ENCODE data around the gene TCF4. TPM values are rescaled to one million over a fixed set of nuclear protein-coding genes. Genes with fewer than 3 reads are reported as not detected.

The TCF4 gene
- total RNA-seq, 1 donor from 2014 or later: 536 TPM

DNA sequence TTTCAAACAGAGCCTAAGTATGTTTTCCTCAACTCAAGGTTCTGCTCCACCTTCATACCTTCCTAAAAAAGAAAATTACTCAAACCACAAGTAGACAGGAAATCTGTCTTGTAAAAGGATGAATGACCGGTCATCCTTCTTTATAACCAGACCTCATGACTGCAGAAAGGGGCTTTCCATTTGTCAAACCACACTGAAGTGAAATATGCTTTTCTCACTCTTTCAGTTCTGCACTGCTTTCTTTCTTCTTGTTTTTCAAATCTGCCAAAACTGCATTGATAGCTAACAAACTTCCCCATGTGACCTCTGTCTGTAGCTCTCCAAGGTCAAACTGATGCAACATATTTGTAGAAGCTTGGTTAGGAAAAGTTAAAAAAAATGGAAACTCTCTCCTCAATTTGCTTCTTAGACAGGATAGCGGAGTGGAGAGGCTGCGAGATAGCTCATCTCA is 319.8 kb downstream of the TCF4 start:
- peak in 1 of 2 donors; percentile 58 for DNase-seq (ENCODE audit: low read depth in 2 of 2)

DNA sequence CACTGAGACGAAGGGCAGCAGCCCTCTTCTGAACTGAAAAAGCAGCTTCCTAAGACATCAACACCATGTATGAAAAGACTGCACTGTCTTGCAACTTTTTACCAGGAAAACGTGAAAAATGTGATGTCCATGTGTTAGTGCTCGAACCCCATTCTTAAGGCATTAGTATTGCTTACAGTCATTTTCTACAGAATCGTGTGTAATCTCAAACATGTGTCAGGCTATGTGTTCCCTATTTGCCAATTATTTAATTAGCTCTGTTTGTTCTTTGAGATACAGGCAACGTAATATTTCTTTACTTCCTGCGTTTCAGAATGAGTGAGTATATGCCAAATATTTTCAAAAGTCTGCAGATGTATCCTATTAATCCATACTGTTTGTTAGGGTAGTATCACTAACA is 321.0 kb downstream of the TCF4 start:
- DNase-seq (ENCODE audit: low read depth in 2 of 2): no peak

DNA sequence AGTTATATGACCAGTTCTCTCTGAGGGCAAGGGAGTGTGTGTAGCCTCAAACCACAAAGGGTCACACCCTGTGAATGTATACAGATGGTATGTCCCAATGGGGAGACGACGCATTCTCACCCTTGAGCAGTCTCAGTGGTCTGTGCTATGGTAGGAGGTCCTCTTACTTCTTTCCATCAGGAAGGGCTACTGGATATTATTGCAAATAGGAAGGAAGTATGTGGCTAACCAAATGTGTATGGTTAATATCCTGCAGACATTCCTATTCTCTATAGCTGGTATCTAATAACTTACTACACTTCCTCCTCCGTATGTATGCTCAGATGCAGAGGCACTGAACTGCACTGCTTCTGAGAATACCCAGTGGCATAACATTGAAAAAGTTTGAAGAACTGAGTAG is 322.0 kb downstream of the TCF4 start:
- DNase-seq (ENCODE audit: low read depth in 2 of 2): peak in 1 of 2 donors; percentile 65

DNA sequence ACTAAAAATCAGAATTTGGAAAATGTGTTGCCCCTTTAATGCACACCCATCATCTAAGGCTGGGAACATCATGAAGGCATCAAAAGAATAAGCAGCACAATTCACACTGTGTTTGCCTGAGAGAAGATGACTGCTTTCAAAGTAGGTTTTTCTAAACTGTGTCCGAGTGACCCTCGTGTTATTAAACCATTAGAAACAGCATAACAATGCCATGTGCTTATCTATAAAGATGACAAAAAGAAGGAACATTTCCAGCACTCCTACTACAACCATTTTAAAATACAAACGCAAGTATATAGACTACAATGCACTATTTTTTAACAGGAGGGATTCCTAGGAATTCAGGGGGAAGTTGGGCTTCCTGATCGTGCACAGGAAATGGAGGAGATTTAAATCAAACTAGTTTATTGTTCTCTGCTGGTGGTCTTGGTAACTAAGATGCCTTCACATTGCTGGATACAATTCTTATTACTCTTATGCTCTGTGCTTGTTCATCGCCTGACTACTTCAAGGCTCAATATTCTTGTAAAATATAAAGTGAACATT is 322.8 kb downstream of the TCF4 start:
- DNase-seq (ENCODE audit: low read depth in 2 of 2): peak; percentile 66 to 86

DNA sequence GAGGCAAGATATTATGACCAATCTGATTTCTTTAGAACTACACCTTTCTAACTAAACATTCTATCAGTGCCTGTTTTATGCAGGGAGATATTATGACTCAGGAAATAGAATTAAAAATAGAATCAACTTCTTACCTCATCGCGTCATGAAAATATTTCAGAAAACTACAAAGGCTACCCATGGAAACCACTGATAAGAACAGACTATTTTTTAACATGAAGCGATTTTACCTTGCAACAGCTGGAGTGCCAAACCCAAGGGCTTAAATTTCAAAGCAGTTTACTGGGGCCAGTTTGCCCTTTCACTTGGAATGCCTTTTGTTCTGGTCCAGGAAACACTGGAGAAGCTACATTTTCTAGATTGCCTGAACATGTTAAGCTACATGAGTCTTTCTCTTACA is 323.9 kb downstream of the TCF4 start:
- DNase-seq (ENCODE audit: low read depth in 2 of 2): peak; percentile 67 to 82

DNA sequence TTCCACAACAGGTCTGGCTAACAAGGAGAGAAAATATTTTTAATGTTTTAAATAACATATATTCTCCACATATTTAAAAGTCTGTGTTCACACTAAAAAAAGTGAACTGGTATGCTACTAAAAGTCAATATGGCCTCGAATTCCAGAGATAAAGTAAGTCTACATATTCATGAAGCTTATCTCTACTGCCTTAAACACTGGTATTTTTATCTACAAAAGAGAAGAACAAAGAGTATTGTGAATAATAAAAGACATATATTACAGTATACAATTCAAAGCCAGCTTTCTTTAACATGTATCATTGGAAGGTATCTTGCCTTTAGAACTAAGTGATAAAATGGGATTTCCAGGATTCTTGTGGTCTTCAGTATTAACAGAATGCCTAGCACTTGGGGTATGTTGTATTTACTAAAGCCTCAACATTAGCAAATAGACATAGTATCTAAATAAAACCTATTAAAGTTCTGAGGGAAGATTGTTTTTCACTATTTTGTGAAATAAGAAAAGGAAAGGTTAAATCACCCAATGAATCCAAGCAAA is 325.9 kb downstream of the TCF4 start:
- no peak for DNase-seq (ENCODE audit: low read depth in 2 of 2)

DNA sequence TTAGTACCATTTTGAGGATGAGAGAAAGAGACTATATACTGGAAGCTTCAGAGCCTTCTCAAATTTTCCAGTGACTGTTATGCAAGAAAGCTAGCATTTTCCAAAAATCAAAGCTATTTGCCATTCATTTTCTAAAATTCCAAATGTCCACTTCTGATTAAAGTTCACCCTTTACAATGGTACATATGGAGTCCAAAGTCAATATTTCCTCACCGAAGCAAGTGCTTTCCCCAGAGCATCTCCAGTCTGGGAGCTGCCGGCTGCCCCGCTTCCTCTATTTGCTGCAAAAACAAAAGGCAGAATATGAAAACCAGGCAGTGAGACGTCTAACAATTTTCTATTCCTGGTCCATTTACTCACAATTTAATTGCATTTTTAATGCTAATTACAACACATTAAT is 326.7 kb downstream of the TCF4 start:
- DNase-seq (ENCODE audit: low read depth in 2 of 2): peak in 1 of 2 donors; percentile 51

DNA sequence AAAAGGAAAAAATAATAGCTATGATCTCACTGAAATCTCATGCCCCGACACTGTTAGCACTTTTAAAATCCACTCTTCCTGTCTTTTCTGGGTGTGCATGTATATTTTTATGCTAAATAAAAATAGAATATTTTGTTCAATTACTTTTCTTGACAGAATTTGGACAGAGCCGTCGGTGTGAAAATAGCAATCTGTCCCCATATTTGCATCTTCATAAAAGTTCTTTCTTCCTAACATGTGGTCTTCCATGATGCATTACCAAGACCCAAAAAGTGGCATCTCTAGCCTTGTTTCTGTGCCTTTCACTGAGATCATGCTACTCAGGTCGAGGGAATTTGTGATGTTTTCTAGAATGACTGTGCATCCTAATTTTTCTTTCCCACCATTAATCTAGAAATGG is 329.9 kb downstream of the TCF4 start:
- DNase-seq (ENCODE audit: low read depth in 2 of 2): no peak

DNA sequence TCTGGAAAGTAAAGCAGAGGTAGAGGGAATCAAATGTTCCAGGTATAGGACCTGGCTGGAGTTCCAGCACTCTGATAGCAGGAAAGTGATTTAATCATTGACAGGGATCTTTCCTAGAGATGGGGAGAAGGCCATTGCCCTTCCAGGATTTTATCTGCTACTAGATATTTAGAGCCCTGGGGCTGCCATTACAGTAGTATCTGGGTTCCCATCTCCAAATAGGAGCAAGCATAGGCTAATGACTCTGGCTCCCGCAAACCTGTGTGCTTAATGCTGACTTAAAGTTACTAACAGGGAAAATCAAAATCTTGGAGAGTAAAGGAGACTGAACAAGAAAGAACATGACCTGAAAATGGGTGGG is 331.1 kb downstream of the TCF4 start:
- no peak for DNase-seq (ENCODE audit: low read depth in 2 of 2)

DNA sequence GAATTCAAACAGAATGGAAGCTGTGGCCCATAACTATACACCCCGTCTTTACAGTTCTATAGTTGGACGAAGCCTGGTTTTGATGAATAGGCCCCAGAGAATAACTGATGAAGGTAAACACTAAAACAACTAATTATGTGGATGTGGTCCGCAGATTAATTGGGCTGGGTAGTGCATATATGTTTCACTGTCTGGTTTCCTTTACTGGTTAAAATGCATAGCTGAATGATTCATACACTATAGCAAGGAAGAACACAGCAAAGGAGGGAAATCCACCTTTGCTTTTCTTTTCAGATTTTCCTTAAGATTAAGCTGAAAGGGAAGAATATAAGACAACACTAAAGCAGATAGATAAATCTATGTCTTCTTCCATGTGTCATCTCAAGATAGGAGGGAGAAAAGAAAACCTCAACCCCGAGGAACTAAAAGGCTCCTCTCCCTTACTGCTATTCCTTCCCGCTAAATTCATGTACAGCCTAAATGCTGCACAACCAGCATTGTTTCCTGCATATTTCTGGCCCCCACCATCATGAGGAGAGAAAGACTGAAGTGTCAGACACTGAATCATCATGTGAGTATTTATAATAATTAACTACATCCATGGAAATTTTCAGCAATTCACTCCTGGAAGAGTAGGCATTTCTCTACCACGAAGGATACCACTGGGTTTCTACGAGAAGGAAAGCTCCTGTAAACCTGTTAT is 331.6 kb downstream of the TCF4 start:
- DNase-seq (ENCODE audit: low read depth in 2 of 2): peak in 1 of 2 donors; percentile 21

DNA sequence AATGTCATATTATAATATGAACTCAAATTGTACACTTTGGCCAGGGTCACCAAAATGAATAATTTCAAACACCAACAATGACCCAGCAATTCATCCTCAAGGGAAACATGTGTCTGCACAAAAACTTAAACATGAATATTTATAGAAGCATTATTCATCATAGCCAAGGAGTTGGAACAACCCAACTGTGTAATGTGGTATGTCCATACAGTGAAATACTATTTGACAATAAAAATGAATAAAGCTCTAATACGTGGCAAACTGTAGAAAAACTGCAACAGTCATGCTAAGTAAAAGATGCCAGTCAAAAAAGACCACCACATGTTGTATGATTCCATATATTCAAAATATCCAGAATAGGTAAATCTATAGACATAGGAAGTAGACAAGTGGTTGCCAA is 334.2 kb downstream of the TCF4 start:
- no peak for DNase-seq (ENCODE audit: low read depth in 2 of 2)

DNA sequence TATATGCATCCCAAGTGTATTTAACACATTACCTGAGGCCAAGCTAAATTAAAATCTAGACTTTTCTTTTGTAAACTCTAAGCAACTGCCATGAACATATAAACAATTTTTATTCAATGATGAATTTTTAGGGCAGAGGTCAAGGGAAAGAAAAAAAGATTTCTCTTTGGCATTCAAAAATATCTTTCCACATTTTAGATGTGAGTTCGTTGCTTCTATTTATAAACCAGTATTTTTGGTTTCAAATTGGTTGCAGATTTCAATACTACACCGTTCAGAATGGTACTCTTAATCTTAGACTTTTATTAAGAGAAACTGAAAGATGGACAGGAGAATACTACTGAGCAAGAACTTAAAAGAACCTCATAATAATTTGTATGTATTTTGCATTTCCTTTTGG is 335.1 kb downstream of the TCF4 start:
- DNase-seq (ENCODE audit: low read depth in 2 of 2): no peak

DNA sequence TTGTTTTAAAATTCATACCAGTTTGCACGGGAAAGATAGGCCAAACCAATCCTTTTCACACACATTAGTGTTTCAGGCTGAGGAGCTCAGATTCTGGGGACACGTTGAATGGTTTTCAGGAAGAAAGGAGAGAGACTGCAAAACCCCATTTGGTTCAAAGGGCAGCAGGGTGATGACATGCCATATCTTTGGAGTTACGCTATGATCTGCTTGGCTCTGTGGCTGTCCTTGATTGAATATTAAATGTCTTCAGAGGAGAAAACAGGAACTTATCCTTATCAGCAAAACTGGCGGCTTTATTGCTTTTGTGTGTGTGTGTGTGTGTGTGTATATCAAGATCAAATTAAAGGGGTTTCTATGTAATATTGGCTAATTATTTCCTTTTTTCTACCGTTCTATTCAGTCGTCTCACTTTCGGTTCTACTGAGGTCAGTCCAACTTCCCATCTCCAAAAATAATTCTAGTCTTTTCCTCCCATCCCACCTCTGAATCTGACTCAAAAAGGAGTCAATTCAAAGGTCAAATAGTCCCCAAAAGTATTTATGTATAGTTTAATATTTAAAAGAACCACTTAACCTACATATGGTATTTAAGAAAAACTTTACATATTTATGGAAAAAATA is 335.8 kb downstream of the TCF4 start:
- DNase-seq (ENCODE audit: low read depth in 2 of 2): peak in 1 of 2 donors; percentile 45

DNA sequence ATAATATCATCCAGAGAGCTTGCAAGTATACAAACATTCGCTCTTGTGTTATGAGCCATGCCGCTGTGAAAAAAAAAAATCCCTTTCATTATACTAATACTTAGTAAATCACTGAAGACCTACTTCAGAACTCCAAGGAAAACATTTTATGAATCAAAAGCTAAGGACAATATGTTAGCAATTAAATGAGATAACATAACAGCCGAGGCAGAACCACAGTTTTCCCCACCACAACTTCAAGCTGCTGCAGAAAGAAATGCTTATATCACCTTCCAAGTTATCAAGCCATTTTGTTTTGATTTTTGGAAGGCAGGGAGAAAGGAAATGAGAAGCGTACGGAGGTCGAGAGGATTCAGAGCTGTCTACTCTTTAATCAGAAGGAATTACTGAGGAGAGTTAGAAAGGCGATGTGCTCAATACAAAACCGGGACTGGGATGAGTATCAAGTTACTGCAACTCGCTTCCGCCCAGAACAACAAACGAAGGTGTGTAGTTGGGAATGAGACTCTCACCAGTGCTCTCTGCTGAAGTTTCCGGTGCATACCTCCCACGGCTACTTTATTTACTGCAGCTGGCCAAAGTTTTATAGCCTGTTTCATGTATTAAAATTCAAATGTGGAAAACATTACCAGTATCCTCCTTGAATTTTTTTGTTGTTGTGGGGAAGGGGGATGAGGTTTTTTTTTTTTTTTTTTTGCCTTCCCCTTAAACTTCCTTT is 336.6 kb downstream of the TCF4 start:
- DNase-seq (ENCODE audit: low read depth in 2 of 2): peak; percentile 75 to 93

DNA sequence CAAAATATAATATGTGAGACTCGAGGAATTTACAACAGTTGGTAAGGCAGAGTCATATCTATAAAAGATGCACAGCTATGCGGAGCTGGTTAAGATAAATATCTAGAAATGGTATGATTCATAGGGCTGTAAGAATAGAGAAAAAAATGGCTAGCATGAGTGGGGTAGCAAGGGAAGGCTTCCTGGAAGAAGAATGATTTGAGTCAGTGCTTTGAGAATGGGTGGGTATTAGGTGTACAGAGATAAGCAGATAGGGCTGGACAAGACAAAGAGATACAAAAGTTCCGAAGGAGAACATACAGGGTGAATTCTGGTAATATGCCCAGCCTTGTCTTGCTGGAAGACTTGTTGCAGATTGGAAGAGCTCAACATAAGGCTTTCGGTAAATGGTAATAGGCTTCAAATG is 337.2 kb downstream of the TCF4 start:
- DNase-seq (ENCODE audit: low read depth in 2 of 2): peak in 1 of 2 donors; percentile 63

DNA sequence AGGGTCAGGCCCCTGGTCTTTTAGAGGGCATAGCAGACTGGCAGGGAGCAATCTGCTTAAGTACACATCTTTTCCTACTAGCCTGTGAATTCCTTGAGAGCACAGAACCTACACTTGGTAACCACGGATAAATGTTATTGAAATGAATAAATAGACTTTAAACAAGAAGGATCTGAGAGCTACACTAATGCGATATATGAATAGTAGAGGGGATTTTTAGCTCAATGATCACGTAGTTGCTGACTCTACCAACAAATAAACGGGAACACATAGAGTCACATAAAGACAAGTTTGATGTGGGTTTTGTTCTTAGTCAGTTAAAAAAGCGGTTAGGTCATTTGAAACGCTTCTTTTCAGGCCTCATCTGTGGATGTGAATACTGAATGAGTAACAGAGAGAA is 338.4 kb downstream of the TCF4 start:
- DNase-seq (ENCODE audit: low read depth in 2 of 2): no peak

DNA sequence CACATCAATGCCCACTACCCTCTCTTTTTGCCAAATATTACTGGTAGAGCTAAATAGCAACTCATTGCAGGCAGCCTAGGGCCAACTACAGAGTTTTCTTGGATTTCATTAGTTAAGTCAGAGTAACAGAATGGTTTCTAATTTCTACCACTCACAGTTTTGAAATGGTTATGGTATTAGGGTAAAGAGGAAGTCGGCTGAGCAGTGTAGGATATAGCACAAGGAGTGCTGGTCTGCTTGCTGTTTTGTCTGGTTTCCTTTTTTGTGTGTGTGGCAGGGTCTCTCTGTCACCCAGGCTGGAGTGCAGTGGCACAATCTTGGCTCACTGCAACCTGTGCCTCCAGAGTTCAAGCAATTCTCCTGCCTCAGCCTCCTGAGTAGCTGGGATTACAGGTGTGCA is 339.5 kb downstream of the TCF4 start:
- no peak for DNase-seq (ENCODE audit: low read depth in 2 of 2)

DNA sequence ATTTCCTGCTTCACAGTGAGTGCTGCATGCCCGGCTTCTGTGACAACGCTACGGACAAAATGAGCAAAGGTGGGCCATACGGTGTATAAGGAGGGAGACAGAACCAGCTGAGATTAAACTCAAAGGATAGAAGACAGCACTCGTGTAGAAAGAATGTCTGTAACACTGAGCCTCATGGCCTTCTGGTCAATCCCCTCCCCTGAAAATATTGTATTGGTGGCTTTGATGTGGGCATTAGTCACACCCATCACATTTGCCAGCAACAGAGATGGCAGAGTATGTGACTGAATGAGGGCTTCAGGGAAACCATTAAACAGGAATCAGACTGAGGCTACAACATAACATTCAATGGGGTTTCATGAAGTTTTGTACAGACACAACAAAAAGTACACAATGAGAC is 341.0 kb downstream of the TCF4 start:
- no peak for DNase-seq (ENCODE audit: low read depth in 2 of 2)

DNA sequence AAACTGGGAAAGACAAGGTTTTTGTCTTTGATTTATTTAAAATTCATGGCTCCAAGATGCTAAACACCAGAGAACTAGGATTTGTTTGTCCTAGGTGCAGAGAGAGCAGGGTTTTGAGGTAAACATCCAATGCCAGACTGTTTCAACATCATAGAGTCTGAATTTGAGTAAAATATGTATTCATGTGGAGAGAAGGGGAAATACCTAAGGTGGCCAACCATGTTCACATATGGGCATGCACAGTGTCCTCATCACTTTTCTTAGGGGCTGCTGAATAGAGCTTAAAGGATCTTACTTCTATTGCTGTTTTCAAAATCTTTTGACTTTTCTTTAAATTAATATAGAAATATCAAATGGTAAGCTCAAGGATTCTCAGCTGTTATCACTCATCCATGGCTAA is 341.7 kb downstream of the TCF4 start:
- DNase-seq (ENCODE audit: low read depth in 2 of 2): no peak

DNA sequence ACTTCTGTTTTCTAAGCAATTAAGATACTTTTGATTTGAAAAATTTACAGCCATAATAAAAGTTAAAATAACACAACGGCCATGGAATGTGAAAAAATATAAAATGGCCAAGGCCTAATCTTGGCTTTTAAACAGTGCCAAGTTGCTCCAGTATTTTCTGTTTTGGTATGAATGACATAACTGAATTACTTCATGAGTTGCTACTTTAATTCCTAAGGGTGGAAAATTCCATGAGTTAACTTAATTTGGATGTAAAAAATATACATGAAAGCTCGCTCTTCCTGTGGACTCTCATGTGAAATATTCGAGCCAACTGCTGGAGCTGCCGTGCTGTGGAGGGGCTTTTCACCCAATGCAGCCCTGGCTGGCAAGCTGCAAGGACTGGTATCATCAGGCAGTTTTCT is 342.8 kb downstream of the TCF4 start:
- peak in 1 of 2 donors; percentile 54 for DNase-seq (ENCODE audit: low read depth in 2 of 2)

DNA sequence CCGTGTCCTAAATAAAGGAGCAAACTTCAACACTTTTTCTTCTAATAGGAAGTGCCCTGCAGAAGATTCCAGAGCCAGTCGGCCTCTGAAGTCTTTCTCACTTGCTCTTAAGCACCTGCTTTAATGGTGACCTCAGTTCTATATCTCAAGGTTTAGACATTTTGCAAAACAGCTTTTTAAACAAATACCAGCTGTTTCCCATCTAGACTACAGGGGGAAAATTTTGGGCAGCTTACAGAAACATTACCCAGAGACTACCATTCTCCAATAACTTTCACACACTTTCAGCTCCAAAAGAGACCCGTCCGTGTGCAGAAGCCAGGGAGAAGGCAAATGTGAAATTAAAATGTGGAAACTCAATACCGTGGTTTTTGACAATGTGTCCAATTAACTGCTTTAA is 343.4 kb downstream of the TCF4 start:
- DNase-seq (ENCODE audit: low read depth in 2 of 2): no peak

DNA sequence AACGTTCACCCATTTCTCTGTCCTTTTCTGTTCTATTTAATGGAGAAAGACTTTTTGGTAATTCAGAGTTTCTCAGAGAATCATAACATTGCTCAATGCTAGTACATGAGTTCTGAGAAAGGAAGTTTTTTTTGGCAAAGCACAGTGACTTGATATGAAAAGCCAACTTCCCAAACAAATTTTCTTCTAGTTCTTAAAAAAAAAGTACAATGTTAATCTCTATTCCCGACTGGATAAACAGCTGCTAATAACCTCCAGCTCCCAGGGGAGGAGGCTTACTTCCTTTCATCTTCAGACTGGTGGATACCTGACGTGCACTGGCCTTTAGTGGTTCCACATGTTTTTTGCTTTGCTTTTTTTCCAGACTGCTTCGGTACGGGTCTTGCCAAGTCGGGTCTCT is 344.1 kb downstream of the TCF4 start:
- peak in 1 of 2 donors; percentile 35 for DNase-seq (ENCODE audit: low read depth in 2 of 2)
